WERI-Rb-1 (cell line): ENCODE data around the gene WNT2B.

ENCODE experiments used
- DNase-seq: peaks from one replicate; pipeline ENCODE4 v3.0.0-alpha.2; 2020
- H3K27ac ChIP-seq: fragments of 250-450 bp; sonication (Bioruptor Pico); 2 replicates; pipeline ENCODE4 v1.5.1; 2020; ENCODE audit warnings: mild to moderate bottlenecking, moderate library complexity
- H3K27me3 ChIP-seq: fragments of 250-450 bp; sonication (Bioruptor Pico); 2 replicates; pipeline ENCODE4 v1.5.1; 2021; ENCODE audit warnings: mild to moderate bottlenecking, low read depth, moderate library complexity; ENCODE audit not compliant: insufficient read depth, severe bottlenecking
- H3K36me3 ChIP-seq: fragments of 250-450 bp; sonication (Bioruptor Pico); 2 replicates; pipeline ENCODE4 v1.5.1; 2020; ENCODE audit warnings: mild to moderate bottlenecking, moderate library complexity
- H3K4me3 ChIP-seq: 2 replicates; pipeline ENCODE4 v1.5.1; 2011; ENCODE audit warnings: low read depth, mild to moderate bottlenecking, control low read depth, low read length
- H3K9me3 ChIP-seq: fragments of 250-450 bp; sonication (Bioruptor Pico); 2 replicates; pipeline ENCODE4 v1.5.1; 2021; ENCODE audit warnings: mild to moderate bottlenecking, moderate library complexity; ENCODE audit not compliant: severe bottlenecking
- CTCF ChIP-seq: IDR thresholded peaks from 2 replicates; pipeline ENCODE4 v1.5.1; 2011; ENCODE audit warnings: low read depth, mild to moderate bottlenecking, control low read depth, inconsistent platforms, low read length

The WNT2B gene

GRCh38 chr1:112563341-112563740 lies 54.6 kb downstream of the WNT2B start:
- H3K36me3 ChIP-seq = peaks cover 12% of the 10 kb centered on the region
- no peaks in the 10 kb centered on the region for H3K27me3 ChIP-seq
- no peak for TF ChIP-seq CTCF
- no peaks in the 10 kb centered on the region for H3K9me3 ChIP-seq
- no peak overlapping the region for H3K27ac ChIP-seq
- no peak for DNase-seq
- no peak overlapping the region for H3K4me3 ChIP-seq

- H3K27ac ChIP-seq = no peak overlapping the region
- TF ChIP-seq CTCF = no peak
- DNase-seq = no peak
- no peaks in the 10 kb centered on the region for H3K9me3 ChIP-seq
- H3K36me3 ChIP-seq = peaks cover 12% of the 10 kb centered on the region
- no peak overlapping the region for H3K4me3 ChIP-seq
- no peaks in the 10 kb centered on the region for H3K27me3 ChIP-seq
Observed at GRCh38 chr1:112564081-112564480, 55.3 kb downstream of the WNT2B start.

GRCh38 chr1:112565800-112566199 lies 57.0 kb downstream of the WNT2B start:
- Histone ChIP-seq H3K9me3 (no peaks in the 10 kb centered on the region), H3K27ac (no peak overlapping the region), H3K27me3 (no peaks in the 10 kb centered on the region), H3K36me3 (peaks cover 8% of the 10 kb centered on the region), H3K4me3 (no peak overlapping the region)
- TF ChIP-seq CTCF = no peak
- DNase-seq = no peak

GRCh38 chr1:112575154-112575804 lies 66.5 kb downstream of the WNT2B start:
- Histone ChIP-seq H3K36me3 (peaks cover 55% of the 10 kb centered on the region), H3K9me3 (no peaks in the 10 kb centered on the region), H3K4me3 (no peak overlapping the region), H3K27ac (no peak overlapping the region), H3K27me3 (no peaks in the 10 kb centered on the region)
- DNase-seq = no peak
- no peak for TF ChIP-seq CTCF

GRCh38 chr1:112576240-112576639 lies 67.5 kb downstream of the WNT2B start:
- Histone ChIP-seq H3K9me3 (no peaks in the 10 kb centered on the region), H3K27me3 (no peaks in the 10 kb centered on the region), H3K27ac (no peak overlapping the region), H3K36me3 (peaks cover 64% of the 10 kb centered on the region), H3K4me3 (no peak overlapping the region)
- DNase-seq = no peak
- TF ChIP-seq CTCF = no peak
